NCI-H510A treated with DMSO at 0.1 percent for 48 hours (cell line): Measurements from ENCODE around the gene UBE2J2.

Experiments
- DNase-seq: peaks from one replicate; lab custom pipeline; 2025; lab: John Stamatoyannopoulos, UW

UBE2J2 gene

DNA sequence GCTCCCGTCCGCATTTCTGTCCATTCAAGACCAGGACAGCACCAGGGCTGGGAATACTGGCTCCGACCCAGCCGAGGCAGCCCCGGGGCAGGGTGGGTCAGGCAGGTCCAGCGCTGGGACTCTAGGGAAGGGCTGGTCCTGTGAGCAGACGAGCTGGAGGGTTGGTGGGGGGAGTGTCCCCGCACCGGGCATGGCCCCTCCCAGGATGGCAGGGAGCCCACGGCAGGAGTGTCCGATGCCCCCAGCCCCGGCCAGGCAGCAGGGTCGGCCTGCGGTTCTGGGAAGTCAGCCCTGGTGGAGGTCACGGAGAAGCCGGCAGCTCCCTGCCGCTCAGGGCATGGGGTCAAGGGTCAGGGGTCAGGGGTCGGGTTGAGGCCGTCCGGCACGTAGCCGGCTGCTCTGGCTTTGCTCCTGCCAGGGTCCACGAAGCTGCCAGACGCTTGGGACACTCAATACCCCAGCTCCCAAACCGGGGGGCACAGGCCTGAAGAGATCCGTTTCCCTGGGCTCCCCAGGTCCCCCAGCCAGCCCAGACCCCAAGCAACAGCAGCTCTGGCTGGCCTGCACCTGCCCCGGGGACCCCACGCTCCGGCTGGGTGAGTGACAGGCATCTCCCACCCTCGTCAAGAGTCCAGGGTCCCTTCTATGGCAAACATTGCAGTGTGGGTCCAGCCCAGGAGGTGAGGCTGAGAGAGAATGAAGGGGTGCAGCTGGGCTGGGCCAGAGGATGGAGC, 33.9 kb downstream of the UBE2J2 start:
- no peak for DNase-seq

DNA sequence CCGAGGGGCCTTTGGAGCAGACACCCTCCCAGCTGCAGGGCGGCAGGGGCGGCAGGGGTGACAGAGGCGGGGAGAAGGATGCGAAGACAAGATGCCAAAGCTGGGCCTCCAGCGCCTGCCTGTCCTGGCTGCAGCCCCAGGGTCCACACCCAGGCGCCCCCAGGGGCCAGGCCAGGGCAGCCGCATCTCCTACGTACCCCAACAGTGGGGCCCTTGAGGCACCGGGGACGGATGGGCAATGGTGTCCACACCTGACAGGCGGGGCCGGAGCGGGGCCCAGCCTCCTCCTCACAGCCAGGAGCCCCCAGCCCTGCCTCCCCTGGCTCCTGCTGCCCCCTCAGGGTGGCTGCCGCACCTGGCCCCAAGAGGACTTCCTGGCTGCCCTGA, 34.4 kb downstream of the UBE2J2 start:
- no peak for DNase-seq

DNA sequence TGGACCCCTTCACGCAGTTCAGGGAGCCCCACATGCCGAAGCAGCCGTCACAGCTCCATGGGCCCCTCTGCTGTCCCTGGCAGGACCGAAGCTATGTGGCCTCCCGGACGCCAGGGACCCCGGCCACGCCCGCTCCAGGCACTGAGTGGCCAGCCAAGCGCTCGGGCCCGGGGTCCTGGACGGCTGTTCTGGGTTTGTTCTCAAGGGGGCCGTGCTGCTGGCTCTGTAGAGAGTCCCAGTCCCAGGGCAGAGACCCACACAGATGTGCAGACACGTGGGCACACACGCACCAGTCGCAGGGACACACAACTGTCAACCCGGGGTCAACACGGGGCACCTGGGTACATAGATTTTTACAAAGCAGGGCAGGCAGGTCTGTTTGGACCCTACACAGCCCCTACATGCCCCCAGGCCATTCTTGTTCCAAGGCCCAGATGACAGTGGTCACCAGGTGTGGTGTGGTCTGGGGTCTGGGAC, 34.9 kb downstream of the UBE2J2 start:
- no peak for DNase-seq

DNA sequence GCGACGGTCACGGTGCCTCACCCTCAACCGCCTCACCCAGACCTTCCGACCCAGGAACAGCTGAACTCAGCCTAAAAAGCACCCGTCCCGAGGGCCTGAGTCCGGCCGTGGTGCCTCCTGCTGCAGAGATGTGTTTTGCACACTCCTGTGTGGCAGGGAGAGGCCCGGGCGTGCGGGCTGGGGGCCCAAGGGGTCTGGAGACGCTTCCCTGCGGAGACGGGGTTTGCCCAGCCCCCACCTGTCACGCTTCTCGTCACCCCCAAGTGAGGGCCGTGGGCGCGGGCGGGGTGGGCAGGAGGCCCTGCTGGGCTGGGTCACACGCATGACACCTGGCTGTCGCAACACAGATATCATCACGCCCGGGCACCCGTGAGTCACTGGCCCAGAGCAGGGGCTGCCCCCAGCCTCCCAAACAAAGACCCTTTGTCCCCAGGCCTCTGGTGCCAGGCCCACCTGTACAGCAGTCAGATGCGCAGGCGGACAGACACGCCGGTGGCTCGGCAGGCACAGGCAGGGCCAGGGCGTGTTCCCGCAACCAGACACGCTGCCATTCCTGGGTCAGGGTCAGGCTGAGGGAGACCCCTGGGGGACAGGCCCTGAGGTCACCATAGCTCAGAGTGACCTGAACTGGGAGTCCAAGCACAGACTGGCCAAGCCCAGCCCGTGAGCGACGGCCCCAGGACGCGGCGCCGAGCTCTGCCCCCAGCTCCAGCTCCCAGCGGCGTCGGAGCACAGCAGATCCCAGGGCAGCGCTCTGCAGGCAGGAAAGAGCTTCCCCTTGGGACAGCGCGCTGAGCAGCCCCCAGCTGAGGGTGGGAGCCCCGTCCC, 35.6 kb downstream of the UBE2J2 start:
- no peak for DNase-seq

DNA sequence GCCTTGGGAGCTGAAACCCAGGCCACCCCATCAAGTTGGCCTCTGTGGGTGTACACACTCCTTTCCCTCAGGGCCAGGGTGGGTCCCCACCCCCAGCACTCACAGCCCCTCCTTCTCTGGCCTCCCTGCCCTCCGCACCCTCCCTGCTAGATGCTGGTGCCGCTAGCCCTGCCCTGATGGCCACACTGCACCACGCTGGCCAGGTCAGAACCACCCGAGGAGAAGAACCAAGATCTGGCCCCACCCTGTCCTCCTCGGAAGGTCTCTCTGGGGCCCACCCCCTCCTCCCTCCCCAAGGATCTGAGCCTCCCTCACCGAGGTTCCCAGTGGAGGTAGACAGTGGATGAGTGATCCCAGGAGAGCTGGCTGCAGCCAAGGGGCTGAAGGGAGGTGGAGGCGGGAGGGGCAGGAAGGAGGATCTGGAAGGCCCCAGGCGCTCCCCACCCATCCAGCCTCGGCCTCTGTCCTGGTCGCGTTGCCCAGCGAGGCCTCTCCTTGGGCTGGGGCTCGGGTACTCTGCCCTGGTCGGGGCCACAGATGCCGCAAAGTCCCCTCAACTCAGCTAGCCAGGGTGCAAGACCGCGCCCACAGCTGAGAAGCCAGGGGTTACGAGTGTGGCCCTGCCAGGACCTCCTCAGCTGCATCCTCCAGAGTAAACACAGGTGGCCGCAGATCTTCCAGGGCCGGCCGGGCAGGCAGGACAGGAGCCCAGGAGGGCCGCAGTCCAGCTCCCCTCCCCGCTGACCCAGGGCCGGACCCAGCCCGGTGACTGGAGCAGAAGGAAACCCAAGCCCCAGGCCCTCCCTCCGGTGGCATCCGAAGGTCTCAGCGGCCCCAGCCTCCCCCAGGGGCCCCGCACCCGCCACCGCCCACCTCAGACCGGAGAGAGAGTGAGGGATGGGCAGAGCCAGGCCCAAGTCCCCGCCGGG, 36.4 kb downstream of the UBE2J2 start:
- DNase-seq, result no peak

DNA sequence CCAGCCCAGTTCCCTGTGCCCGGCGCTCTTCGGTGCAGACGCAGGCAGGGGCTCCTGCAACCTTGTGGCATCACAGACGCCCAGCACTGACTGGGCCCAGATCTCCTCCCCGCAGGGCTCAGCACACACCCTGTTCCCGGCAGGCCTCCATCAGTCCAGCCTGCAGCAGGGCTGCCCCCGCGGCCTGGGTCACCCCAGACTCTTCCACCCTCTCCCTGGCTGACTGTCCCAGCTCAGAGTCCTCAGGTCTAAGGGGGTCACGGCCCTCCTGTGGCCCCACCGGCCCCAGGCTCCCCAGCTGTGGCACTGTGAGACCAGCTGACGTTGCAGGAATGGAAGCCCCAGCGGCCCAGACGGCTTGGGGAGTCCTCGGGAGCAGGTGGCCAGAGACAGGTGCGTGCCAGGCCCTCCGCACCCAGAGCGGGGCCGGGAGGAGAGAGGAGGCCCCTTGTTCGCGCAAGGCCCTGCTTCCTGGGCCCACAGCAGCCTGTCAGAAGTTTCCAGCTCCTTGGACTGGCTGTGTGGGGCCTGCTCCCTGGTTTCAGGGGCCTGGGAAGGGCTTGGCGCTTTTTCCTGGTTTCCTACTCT, 37.4 kb downstream of the UBE2J2 start:
- peak; percentile 87 for DNase-seq

DNA sequence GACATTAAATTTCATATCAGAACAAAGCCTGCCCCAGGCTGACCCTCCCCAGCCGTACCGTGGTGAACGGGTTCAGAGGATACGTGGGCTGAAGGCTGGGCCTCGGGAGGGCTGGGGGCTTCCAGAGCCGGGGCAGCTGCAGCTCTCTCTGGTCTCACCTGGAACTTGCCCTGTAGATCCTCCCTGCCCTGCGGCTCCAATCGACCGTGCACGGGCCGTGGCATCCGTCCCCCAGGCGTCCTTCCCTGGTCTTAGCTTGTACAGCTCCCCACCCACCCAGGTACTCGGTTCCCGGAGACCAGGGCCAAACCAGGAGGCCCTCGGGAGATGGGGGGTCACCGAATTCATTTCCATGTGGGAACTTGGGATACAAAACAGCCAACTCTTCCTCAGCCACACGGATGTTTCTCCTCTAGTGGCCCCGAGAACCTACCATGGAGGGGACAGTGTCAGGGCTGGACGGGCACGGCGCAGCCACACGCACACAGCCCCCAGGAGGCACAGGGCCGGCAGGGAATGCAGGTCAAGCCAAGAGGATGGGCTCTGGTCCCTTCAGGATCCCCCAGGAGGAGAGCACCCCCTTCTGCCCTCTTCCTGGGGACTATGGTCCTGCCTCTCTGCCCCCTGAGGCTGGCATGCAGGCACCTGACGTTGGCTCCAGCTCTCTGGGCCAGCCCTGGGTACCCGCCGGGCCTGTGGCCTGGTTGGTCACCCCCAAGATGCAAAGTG, 38.5 kb downstream of the UBE2J2 start:
- no peak for DNase-seq

DNA sequence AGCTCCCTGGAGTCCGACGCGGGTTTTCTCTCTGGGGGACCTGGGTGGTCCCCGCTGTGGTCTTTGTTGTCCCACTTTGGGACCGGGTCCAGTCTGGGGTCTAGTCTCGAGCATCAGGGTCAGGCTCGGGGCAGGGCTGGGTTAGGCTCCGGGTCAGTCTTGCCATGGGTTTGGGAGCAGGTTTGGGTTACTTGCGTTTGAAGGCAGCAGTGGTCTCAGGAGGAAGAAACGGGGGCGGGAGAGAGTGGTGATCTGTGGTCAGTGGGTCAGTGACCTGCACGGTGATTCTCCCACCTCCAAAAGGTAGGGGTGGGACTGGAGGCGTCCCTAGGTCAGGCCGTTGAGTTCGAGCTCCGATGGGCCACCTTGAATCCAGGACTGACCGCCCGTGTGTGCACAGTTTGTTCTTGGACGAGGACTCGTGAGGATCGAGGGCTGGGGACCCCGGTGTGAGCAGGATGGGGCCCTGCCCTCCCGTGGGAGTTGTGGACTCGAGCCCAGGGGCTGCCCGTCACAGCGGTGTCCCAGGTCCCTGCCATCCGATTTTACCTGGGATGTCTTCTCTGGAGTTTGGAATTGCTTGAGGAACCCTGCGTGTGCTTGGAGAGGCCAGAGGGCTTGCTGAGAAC, 39.4 kb downstream of the UBE2J2 start:
- no peak for DNase-seq

DNA sequence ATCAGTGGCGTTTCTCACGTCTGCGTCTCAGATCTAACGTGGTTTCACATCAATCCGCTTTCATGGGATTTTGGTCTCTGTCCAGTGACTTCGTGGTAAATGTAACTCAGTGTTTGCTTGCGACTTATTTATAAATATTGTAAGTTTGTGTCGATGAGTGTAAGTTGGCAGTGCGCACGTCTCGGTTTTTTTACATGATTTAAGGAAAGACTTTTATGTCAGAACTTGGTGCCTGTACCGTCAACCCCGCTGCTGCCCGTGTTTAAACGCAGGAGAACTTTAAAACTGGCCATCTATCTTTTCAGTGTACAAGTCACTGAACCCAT, 40.1 kb downstream of the UBE2J2 start:
- DNase-seq, result no peak

DNA sequence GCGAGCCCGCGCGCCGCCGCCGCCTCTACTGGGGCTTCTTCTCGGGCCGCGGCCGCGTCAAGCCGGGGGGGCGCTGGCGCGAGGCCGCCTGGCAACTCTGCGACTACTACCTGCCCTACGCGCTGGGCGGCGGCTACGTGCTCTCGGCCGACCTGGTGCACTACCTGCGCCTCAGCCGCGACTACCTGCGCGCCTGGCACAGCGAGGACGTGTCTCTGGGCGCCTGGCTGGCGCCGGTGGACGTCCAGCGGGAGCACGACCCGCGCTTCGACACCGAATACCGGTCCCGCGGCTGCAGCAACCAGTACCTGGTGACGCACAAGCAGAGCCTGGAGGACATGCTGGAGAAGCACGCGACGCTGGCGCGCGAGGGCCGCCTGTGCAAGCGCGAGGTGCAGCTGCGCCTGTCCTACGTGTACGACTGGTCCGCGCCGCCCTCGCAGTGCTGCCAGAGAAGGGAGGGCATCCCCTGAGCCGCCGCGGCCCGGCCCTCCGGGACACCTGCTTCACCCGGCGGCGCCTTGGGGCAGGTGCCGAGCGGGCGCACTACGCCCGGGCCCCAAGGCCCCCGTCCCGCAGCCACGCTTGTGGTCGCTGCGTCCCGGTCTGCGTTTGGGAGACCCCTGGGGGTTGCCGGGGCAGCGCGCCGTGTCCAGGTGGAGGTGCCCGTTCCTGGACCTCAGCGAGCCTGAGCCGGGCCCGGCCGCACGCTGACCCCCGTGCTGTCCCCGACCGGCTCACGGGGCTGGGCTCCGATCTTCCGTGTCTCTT, 40.7 kb downstream of the UBE2J2 start:
- DNase-seq, result no peak

DNA sequence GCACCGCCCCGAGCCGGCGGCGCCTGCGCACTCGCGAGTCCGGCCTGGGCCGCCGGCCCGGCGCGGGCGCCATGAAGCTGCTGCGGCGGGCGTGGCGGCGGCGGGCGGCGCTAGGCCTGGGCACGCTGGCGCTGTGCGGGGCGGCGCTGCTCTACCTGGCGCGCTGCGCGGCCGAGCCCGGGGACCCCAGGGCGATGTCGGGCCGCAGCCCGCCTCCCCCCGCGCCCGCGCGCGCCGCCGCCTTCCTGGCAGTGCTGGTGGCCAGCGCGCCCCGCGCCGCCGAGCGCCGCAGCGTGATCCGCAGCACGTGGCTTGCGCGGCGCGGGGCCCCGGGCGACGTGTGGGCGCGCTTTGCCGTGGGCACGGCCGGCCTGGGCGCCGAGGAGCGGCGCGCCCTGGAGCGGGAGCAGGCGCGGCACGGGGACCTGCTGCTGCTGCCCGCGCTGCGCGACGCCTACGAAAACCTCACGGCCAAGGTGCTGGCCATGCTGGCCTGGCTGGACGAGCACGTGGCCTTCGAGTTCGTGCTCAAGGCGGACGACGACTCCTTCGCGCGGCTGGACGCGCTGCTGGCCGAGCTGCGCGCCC, 41.4 kb downstream of the UBE2J2 start, which contains the start of gene B3GALT6:
B3GALT6 (plus strand) TSS at position 30 of the 588 bp plus-strand sequence; CDS start at position 72, 42 bp downstream.
- DNase-seq, result no peak

DNA sequence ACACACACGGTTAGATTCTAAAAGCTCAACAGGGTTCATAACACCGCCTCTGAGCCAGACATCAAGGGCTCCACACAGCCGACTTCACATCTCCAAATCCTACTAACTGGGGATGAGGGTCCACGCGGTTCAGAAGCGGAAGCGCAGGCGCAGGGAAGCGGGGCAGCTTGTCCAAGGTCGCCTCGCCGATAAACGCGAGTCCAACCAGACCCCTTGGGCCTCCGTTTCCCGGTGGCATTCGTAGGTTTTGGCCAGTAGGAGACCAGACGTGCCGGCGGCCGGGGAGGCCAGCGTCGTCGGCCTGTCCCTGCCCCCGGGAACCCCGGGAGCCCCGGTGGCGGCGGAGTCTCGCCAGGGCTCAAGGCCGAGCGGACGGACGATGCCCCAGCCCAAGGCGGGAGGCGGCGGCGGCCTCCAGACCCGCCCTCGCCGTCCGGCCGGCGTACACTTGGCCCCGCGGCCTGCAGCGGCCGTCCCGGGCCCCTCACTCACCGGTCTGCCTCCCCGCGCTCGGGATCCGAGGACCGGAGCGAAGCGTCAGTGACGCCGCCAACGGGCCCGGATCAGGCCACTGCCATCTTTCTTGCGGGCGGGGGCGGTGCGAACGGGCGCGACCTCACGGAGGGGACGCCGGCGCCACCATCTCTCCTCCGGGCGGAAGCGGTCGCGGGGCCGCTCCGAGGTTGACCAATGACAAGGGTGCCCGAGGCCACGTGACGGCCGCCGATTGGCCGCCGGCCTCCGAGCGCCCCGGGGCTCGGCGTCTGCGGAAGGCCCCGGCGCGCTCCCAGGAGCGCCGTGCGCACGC, 42.0 kb downstream of the UBE2J2 start, which contains the start of gene SDF4:
SDF4 (minus strand) TSS at position 602 of the 808 bp plus-strand sequence. CDS start 3,229 bp downstream, outside the sequence.
- DNase-seq, result peak; percentile 100

DNA sequence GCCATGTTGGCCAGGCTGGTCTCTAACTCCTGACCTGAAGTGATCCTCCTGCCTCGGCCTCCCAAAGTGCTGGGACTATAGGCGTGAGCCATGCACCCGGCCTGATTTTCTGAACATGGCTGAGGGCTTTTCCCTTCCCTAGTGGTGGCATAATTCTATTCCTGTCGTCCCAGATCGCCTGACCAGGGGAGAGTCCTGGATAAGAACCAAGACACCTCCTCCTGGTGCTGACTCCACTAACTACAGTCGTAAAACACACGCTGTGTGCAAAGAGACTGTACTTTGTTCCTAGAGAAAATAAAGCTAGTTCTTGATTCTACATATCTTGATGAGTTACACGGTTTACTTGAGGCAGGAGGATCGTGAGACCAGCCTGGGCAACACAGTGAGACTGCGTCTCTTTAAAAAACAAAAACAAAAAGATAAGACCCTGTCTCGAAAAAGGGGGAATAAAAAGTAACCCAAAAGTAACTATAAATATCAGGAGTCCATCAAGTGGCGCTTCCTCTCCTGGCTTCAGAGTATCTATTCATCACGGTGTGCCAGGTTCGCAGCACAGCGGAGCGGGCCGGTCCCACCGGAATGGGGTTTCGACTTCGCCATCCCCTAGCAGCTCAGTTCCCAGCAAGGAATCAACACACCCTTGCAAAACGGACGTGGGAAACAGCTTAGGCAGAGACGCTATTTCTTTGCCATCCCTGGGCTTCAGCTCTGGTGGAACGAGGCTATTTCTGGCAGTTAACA, 42.8 kb downstream of the UBE2J2 start:
- DNase-seq, result peak; percentile 99

DNA sequence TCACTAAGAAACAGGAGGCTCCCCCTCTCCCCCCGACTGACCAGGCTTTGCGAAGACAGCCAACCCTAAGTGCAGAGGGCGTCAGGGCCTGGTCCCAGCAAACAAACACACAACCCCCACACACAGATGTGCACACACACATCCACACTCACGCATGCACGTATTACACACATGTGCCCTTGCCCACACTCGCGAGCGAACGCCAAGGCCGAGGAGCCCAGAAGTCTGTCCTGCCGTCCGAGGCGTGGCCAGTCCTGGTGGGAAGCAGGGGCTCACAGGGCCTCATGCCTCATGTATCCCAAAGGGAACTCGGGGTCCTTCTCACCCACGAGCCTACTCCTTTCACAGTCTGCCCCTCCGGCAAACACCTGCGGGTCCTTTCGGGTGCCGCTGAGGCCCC, 43.9 kb downstream of the UBE2J2 start:
- no peak for DNase-seq

DNA sequence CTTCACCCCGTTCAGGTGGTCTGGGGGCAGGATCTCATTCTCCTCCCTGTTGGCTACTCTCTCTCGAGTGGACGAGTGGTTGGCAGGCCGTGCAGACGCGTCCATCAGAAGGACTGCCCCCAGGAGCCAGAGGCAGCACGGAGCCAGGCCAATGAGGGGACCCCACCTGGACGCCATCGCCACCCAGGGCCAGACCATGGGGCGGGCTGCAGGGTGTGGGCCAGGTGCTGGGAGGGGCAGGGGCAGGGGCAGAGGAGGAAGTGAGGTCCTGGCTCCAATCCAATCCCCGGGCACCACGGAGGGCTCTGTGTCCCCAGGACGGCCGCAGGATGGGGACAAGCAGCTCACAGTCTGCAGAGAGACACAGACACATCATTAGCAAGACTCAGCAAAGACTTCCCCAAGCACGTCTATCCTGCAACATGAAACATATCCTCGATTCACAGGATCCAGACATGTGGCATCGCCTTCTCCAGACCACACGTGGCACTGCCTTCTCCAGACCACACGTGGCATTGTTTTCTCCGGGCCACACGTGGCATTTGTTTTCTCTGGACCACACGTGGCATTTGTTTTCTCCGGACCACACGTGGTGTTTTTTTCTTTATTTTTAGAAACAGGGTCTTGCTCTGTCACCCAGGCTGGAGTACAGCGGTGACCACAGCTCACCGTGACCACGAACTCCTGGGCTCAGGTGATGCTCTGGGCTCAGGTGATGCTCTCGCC, 44.9 kb downstream of the UBE2J2 start:
- DNase-seq, result no peak

DNA sequence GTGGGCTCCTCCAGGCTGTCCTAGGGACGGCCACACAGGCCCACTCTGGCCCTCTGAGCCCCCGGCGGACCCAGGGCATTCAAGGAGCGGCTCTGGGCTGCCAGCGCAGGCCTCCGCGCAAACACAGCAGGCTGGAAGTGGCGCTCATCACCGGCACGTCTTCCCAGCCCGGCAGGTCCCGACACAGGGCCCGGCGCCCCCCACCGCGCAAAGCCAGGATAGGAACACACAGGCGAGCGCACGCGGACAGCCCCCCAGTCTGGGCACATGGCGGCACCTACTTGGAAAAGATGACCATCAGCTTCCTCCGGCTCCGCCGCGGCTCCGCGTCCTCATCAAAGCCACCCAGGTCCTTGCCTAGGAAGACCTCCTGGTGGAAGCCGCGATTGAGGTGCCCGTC, 45.5 kb downstream of the UBE2J2 start:
- no peak for DNase-seq

DNA sequence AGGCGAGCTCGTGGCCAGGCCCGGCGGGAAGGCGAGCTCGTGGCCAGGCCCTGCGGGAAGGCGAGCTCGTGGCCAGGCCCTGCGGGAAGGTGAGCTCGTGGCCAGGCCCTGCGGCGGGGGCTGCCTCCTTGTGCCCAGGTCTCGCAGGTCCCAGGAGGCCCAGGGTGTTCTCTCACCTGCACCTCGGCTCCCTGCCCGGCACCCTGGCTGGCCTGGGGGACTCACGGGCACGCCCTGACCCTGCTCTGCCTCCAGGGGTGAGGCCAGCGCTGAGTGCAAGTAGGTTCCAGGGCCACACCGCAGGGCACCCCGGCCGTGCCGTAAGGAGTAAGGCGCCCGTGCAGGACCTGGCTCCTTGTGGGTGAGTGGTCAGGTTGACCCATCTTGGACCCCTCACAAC, 46.3 kb downstream of the UBE2J2 start:
- DNase-seq, result no peak
